ENCODE measurements around the gene ANKMY2.
"Not testable (repeated sequence)": the region's sequence is repeated elsewhere in the genome, so short reads cannot be mapped to it uniquely, and the experiment has no call there.

ANKMY2 gene

DNA sequence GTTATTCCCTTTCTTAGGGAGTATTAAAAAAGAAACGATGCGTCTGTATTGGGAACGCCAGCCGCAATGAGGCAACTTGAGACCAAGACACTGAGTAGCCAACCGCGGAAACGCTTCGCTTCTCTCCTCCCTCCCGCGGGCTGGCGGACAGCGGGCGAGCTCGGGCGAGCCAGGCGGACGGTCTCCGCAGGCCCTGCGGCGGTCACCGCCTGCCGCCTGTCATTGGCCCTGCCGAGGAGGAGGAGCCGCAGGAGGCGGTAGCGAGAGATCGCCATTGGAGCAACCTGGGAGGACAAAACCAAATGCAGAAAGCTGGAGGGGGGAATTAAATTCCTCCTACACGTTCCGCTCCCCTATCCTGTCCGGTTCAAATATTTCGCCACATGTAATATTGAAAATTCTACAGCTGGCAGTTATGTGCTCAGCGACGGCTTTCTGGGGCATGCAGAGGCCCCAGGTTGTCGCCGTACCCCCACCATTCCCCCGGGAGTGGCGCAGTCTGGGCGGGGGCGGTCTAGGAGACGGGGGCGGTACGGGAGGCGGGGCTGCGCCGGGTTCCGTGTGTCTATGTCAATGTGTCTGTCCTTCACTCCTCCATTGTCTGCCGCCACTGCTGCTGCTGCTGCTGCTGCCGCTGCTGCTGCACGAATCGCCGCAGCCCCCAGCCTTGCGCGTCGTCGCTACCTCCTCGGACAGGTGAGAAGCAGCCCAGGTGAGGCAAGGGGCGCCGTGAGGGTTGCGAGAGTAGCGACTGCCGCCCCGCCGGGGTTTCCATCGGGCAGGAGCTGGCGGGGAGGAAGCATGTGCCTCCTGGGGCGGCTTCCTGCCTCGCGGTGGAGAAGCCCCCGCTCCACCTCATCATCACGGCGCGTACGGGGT is at the start of gene ANKMY2, which contains the start of gene BZW2:
TSS of gene ANKMY2 (minus strand) at position 162 of the 879 bp plus-strand sequence. CDS start 181 bp downstream, outside the sequence.
TSS of gene BZW2 (plus strand) at position 589 of the 879 bp plus-strand sequence. CDS start 19,263 bp downstream, outside the sequence.
- peak; percentile 95 to 98 (median 96) for DNase-seq

DNA sequence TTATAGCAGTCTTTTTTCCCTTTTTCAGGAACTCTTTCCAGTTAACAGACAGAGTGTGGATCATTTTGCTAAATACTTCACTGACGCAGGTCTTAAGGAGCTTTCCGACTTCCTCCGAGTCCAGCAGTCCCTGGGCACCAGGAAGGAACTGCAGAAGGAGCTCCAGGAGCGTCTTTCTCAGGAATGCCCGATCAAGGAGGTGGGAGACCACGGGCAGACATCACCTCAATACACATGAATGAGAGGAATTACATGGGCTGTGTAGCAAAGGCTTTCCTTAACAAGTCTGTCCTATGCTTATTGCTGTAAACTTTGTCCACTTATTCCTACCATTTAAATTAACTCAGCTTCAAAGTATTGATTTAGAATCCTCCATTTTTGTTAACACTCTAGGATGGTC is 49.3 kb upstream of the ANKMY2 start:
- DNase-seq: no peak

GRCh38 chr7:16693601-16694318 is 48.2 kb upstream of the ANKMY2 start:
- DNase-seq: no peak

DNA sequence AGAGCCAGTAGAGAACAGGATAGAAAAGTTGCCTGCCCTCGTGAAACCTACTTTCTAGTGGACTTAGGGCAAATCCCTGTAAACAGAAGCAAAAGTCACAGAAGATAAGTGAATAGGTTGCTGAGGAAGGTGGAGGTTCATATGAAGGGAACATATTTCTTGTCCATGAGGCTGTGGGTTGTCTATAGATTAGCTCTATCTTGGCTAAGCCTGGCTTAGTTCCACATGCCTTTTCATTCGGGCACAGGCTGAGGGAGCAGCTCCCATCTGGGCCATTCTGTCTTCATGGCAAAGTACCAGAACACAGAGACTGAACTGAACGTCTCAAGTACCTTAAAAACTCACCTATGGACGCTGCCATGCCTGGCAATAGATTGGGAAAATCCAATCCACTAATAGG is 45.7 kb upstream of the ANKMY2 start:
- DNase-seq: no peak

DNA sequence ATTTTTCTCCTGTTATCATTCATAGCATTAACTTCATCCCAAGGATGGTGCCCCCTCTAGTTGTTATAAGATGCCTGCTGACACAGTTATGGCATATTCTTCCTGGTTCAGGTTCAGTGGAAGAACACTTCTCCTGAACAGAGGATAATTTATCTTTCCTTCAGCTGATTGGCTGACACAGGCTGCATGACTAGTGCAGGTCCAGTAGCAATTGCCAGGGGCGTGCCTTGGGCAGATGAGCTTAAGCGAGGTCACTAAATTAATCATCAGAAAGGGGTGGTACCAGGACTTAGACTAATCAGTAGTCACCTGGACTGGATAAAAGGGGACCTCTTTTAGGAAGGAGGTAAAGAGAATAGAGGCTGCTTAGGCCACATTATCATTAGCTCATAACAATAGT is 42.7 kb upstream of the ANKMY2 start:
- no peak for DNase-seq

DNA sequence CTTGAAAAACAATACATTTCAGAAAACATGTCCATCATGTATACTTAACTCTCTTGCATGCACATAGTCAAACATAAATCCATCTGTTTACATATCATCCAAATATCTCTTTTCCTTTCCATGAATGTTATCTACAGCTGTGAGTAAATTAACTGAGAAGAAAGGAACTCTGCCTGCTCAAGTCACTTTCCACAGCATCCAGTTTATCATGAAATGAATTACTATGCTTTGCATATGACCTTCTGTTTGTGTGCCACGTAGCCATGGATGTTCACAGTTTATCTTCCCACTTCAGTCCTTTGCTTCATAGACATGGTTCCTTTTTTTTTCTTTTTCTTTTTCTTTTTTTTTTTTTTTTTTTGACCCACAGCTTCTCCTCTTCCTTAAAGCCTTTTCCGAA is 40.0 kb upstream of the ANKMY2 start:
- DNase-seq: no peak

DNA sequence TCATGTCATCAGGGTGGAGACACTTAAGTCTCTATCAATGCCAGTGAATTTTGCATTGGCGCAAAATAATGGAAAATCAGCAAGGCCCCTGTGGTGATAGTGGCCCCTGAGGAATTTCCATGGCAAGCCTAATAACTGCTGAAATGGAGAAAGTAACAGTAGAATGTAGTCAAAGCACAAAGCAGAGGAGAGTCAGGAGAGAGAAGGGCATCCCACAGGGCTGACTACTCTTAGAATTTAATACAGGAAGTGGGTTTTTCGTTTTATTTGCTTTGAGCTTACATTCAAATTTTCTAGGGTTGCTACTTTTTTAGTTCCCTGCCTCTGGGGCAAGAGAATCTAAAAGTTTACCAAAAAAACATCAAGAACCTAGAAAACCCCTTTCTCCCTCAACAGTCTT is 39.4 kb upstream of the ANKMY2 start:
- DNase-seq: no peak

GRCh38 chr7:16678645-16679566 is 33.4 kb upstream of the ANKMY2 start:
- DNase-seq: not testable (repeated sequence)

- no peak for DNase-seq
These were observed 32.5 kb upstream of the ANKMY2 start for GRCh38 chr7:16677978-16678494.

- no peak for DNase-seq
These were observed 29.7 kb upstream of the ANKMY2 start for GRCh38 chr7:16675277-16675676.

- no peak for DNase-seq
These were observed 26.3 kb upstream of the ANKMY2 start for GRCh38 chr7:16671811-16672210.

GRCh38 chr7:16670731-16671344 is 25.3 kb upstream of the ANKMY2 start:
- DNase-seq: no peak

GRCh38 chr7:16670021-16670420 is 24.5 kb upstream of the ANKMY2 start:
- no peak for DNase-seq

- DNase-seq: peak in 1 of 3 experiments; percentile 17
These were observed 24.0 kb upstream of the ANKMY2 start for GRCh38 chr7:16669581-16669980.

GRCh38 chr7:16668978-16669377 is 23.4 kb upstream of the ANKMY2 start:
- no peak for DNase-seq

DNA sequence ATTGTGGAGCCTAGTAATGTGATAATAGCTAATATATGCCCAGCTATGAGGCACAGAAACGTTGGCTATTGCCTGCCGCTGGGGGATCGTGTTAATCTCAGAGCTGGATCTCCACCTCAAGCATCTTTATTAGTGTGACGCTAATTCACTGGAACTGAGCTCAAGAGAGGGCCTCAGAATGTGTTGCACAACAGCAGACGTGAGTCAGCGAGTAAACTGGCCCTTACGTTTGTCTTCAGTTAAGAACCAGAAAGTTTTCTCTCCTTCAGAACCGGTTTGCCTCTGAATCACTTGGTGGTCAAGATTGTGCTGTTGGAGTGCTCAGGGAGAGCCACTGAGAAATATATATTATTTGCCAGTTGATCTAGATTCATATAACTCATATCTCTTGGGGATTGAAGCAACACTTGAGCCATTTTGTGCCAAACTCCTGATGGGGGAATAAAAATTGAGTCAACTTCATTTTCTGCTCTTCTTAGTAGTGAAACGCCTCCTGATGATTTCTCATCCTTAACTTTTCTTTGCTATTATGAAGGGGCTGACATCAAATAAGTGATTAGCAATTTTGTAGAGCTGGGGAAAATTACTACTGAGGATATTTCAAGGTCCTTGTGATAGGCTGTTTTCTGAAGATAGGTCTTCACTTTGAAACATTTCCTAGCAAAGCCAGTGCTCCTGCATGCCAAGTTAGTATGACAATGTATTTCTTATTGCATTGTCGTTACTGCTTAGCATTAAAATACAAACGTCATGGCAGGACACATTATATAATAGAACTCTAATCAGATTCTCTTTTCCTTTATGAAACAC is 22.7 kb upstream of the ANKMY2 start:
- DNase-seq: no peak

GRCh38 chr7:16667355-16667754 is 21.8 kb upstream of the ANKMY2 start:
- DNase-seq: no peak

GRCh38 chr7:16661924-16662323 is 16.4 kb upstream of the ANKMY2 start:
- no peak for DNase-seq

DNA sequence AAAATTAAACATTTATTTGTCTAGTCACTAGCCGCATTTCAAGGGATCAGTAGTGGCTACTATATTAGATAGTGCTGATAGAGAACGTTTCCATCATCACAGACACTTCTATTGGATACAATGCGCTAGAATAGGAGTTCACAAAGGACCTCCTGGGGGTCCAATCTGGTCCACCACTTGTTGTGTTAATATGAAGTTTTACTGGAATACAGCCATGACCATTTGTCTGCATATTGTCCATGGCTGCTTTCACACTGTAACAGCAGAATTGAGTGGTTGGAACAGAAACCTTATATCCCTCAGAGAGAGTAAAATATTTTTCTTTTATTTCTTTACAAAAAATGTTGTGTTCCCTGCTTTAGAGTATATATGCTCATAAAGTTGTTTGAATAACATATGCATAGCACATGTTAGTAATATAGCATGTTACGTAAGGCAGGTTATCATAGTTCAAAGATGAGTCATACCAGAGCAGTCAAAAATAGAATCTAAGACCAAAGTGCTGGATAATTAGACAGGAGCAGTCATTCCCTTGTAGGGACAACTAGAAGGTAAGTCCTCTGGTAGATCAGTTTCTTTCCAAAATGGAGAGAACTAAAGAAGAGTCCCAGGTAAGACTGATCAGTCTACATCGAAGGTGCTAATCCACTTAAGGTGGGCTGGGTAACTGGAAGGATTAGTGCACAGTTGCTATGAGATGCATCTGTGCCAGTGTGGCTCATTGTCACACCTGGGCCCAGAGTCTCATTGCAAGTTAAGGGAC is 15.3 kb upstream of the ANKMY2 start:
- no peak for DNase-seq

GRCh38 chr7:16659854-16660497 is 14.4 kb upstream of the ANKMY2 start:
- not testable (repeated sequence) for DNase-seq

All from NCI-H1417 (cell line).